Islet of Langerhans (tissue), 1 donor: Measurements from ENCODE around the gene NRXN3.

ENCODE experiments used
- FAIRE-seq: peaks from one replicate; lab custom pipeline; 2011; peaks lifted over from hg19 to GRCh38; lab: Jason Lieb, UNC

NRXN3 gene

GRCh38 chr14:79251278-79251677 lies 1081.1 kb downstream of the NRXN3 start:
- FAIRE-seq, result no peak

- FAIRE-seq, result no peak
These were observed 1083.4 kb downstream of the NRXN3 start for GRCh38 chr14:79253576-79253975.

DNA sequence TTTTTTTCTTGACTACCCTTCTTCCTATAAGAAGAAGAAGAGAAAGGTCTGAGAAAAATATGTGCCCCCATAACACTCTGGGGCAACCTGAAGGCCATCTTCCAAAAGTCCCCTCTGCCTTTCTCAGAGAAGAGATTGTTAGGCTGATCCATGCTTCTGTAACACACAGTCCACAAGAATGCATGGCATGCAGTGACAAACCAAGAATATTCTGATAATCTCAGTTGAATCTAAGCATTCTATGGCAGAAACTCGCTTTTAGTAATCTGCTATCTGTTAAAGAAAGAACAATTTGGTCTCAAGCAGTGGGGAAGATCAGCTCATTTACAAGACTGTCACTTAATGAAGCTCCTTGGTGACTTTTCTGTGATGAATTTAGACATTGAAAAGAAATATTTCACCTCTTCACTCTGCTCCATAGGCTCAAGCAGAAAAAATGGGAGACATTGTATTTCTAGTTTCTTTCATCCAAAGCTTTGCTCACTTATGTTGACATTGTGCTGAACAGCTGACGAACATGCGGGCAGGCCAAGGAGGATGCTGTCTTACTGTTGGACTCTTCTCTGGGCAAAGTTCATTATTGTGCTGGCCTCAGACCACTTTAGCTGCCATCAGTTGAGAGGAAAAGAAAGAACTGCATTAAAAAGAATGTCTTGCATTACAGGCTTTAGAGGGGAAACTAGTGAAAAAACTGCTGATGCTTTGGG lies 1084.0 kb downstream of the NRXN3 start:
- no peak for FAIRE-seq

DNA sequence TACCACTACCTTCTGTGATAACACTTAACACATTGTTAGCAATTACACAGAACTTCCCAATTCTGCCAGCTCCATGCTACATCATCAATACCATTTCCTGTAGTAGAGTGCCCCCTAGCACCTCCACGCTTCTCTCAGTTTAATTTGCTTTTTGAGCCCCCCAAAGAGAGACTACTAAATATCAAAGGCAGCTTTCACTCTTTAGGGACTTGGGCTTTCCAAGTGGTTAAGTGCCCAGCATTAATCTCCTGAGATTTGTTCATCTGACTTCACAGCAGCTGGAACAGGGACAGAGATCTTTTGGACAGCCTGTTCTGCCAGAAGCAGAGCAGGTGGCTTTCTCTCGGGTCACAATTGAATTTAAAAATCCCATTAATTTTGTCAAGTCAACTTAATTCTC lies 1086.2 kb downstream of the NRXN3 start:
- no peak for FAIRE-seq

- no peak for FAIRE-seq
These were observed 1090.2 kb downstream of the NRXN3 start for GRCh38 chr14:79260406-79260805.

- FAIRE-seq, result no peak
These were observed 1095.3 kb downstream of the NRXN3 start for GRCh38 chr14:79265366-79265946.

DNA sequence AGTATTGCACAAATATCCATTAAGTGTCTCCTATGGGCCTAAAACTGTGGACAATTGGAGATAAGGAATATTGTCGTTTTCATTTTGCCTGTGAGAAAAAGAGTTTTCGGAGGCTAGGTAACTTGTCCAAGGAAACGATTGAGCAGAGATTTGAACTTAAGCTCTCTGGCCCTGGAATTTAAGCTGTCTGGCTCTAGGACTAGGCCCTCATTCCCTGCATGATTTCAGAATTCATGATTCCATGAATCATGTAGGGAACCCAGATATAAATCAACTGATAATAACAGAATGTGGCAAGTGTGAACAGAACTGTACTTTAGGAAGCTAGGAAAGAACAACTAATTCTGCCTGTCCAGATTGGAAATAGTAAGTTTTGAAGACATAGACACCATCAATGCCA lies 1100.2 kb downstream of the NRXN3 start:
- FAIRE-seq, result no peak

DNA sequence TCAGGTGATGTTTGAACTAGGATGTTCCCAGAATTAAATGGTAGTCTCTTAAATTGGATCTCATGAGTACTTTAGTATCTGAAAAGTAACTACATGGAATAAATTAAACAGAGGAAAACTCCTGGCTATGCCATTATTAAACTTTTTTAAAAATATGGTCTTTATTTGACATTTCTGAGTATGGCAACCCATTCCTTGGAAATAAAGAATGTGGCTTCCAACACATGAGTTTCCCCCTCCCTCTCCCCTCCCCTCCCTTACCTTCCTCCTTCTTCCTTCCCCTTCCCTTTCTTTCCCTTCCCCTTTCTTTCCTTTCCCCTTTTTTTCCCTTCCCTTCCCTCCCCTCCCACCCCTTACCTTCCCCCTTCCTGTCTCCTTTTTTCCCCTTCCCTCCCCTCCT lies 1100.9 kb downstream of the NRXN3 start:
- FAIRE-seq, result no peak

- no peak for FAIRE-seq
These were observed 1104.6 kb downstream of the NRXN3 start for GRCh38 chr14:79274641-79275291.

DNA sequence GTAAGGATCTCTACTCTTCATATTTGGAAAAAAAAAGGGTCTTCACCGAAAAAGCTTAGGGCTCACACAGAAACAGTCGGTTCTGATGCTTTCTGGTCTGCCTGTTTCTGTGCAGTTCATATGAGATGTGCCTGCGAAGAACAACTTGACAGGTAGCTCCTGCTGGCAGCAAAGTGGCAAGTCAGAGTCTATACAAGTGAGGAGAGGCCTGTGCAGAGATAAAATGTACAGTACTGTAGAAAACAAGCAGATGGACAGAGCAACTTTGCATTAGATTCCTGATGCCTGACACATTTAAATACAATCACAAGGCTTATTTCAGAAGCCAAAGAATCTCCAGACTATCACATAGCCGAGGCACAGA lies 1105.1 kb downstream of the NRXN3 start:
- no peak for FAIRE-seq

- FAIRE-seq, result no peak
These were observed 1108.2 kb downstream of the NRXN3 start for GRCh38 chr14:79278286-79278797.

DNA sequence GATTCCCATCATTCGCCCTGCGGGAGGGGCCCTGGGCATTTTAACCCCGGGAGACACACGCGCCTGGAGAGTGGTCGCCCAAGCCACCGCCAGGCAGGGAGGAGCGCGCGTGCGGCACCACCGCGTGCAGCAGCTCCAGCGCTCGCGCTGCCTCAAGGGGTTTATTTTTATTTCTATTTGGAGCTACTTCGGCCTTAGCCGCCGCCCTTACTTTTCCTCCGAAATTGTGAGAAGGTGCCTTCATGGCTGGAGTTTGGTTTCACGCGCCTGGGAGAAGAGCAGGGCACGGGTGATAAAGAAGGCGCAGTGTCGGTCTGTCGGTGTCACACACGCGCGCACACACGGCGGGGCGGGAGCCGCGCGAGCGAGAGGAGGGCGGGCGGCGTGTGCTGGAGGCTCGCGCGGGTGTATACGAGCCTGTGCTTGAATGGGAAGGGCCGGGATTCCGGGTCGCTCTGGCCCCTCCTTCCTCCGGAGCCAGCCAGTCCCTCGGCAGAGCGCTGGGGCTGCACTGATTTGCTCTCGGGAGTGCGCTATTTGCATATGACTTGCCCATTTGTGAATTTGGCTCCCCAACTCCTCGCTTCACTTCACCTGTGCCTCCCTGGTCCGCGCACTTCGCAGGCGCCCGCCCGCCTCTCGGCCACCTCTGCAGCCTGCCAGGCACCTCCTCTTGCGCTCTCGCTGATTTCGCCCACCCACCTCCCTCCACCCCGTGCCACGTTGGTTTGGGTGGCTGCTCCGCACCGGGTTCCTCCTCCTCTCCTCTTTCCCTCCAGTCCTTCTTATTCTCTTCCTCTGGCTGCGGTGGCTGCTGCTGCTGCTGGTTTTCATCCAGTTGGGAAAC lies 1108.8 kb downstream of the NRXN3 start:
- FAIRE-seq, result no peak

GRCh38 chr14:79279645-79280597 lies 1109.7 kb downstream of the NRXN3 start:
- FAIRE-seq, result no peak

GRCh38 chr14:79281244-79282152 lies 1111.3 kb downstream of the NRXN3 start:
- FAIRE-seq, result no peak

GRCh38 chr14:79284621-79285020 lies 1114.4 kb downstream of the NRXN3 start:
- no peak for FAIRE-seq

- FAIRE-seq, result no peak
These were observed 1115.1 kb downstream of the NRXN3 start for GRCh38 chr14:79285263-79285662.

GRCh38 chr14:79287976-79288375 lies 1117.8 kb downstream of the NRXN3 start:
- no peak for FAIRE-seq

GRCh38 chr14:79293482-79294177 lies 1123.5 kb downstream of the NRXN3 start:
- FAIRE-seq, result no peak

DNA sequence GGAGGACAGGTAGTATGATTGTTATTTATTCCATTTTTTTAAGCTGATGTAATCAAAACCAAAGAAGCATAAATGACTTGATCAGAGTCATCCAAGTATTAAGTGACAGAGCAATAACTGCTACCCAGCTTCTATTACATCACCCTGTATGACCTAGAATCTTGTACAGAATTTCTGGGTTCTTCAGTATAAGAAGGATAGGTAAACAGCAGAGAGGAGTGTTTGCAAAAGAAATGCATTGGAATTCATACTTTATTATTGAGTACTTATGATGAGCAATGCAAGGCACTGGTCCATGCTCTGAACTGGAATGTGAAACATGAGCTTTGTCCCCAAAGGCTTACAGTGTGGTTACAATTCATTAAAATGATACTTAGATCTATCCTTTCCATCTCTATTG lies 1124.3 kb downstream of the NRXN3 start:
- no peak for FAIRE-seq

DNA sequence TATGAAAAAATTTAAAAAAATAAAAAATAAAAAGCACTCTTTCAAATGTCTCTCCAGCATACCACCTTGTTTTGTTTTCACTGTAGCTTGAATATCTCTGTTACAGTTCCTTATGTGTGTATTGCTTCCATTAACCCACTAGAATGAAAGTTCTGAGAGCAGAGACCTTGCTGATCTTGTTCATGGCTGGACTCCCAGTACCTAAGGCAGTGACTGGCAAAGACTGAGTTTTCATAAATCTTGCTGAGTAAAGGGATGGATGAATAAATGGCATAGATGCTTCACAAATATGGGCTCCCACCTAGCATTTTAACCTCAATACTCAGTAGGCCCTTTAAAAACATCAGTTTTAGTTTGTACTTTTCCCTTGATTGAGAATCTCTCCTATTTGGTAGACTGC lies 1125.2 kb downstream of the NRXN3 start:
- FAIRE-seq, result no peak
